Ovary (tissue), 10 donors: ENCODE data around the gene FAM83D. TPM values are rescaled to one million over a fixed set of nuclear protein-coding genes. Genes with fewer than 3 reads are reported as not detected.
A peak's percentile ranks its signal among the peaks of the same experiment; 100 is the strongest.

Experiments
- DNase-seq, 5 donors: peaks; one replicate each; pipeline ENCODE4 v3.0.0-alpha.2; 2019 to 2020
- H3K27ac ChIP-seq, 2 donors: fragments of 200-600 bp; one replicate each; pipeline versions ENCODE4 v1.5.1 to v1.8.0; 2019 to 2022
- H3K27me3 ChIP-seq: fragments of 200-600 bp; one replicate; pipeline ENCODE4 v1.8.0; 2022
- H3K36me3 ChIP-seq: fragments of 200-600 bp; sonication (generic); one replicate; pipeline ENCODE4 v1.5.1; 2019
- H3K4me1 ChIP-seq: one replicate; pipeline ENCODE4 v1.8.1; 2013; ENCODE audit warnings: mild to moderate bottlenecking, moderate library complexity; ENCODE audit not compliant: insufficient read depth
- H3K4me3 ChIP-seq: fragments of 200-600 bp; sonication (generic); one replicate; pipeline ENCODE4 v1.5.1; 2017
- H3K9me3 ChIP-seq, 2 donors: fragments of 200-600 bp in 1 of 2; sonication (generic) in 1 of 2; one replicate each; pipeline versions ENCODE4 v1.5.1 to v1.8.1; 2013 to 2019; ENCODE audit warnings: mild to moderate bottlenecking in 1 of 2, moderate library complexity in 1 of 2
- CTCF ChIP-seq, 3 donors: fragments of 450-650 bp in 2 of 3; fragments of 200-600 bp in 1 of 3; IDR thresholded peaks; one replicate each; pipeline versions ENCODE4 v1.5.1 to v1.8.0; 2016 to 2022; ENCODE audit warnings: antibody characterized with exemption in 3 of 3, mild to moderate bottlenecking in 1 of 3
- EP300 ChIP-seq: sonication (generic); formaldehyde crosslinking; IDR thresholded peaks from one replicate; pipeline ENCODE4 v1.6.1; 2017; ENCODE audit warnings: antibody characterized with exemption
- POLR2A ChIP-seq: fragments of 450-650 bp; IDR thresholded peaks from one replicate; pipeline ENCODE4 v1.6.1; 2017; ENCODE audit warnings: antibody characterized with exemption, mild to moderate bottlenecking, moderate library complexity
- WGBS, 3 donors: extraction: QIAGEN DNeasy Blood & Tissue Kit in 1 of 3; methylation state at CpG; one replicate each; pipeline versions ENCODE4 v1.1.5 to v1.1.7; 2013 to 2017; 5-methylcytosine and 5-hydroxymethylcytosine counted together
- intact Hi-C, 4 donors: fragments of 100-400 bp; cut with DNase I; formaldehyde crosslinking; loops; one replicate each; pipeline versions ENCODE4 v1.11.0 to v1.15.1; 2022 to 2023
- long read RNA-seq, 3 donors: library from polyadenylated mRNA in 2 of 3; unstranded in 2 of 3; transcript quantifications; one replicate each; pipeline ENCODE4 v2.0.0 and lab custom pipeline, GENCODE V29; 2021 to 2026
- polyA plus RNA-seq, 2 donors: library from polyadenylated mRNA; stranded (reverse); fragments of 200-250 nt in 1 of 2; fragments of 350-450 nt in 1 of 2; fragmentation: Illumina TruSeq in 1 of 2; extraction: RNeasy Lipid Tissue Mini Kit (QIAGEN cat#74804) in 1 of 2; gene quantifications; one replicate each; pipeline ENCODE4 v1.2.3, GENCODE V29; 2013 to 2014
- total RNA-seq, 7 donors: library from RNA; depleted of rRNA in 2 of 7; stranded (reverse); fragments of >200 nt in 2 of 7; fragmentation: NEBNext Ultra II Directional in 3 of 7; extraction: Animal tissue kit (Norgen Biotek cat#: 25700) in 3 of 7; gene quantifications; one replicate each; pipeline versions ENCODE4 v1.1.0 to v1.2.4, GENCODE V29; 2016 to 2023
- donor health status: DM: no; HTN: no; CAD: no; lungs with moderate emphysema.
- donor health status: DM: no; HTN: no; CAD: no.
- donor health status: Bipolar disorder and iron deficiency.
- donor health status: DM: yes; HTN: yes; CAD: no.
- donor health status: DM: no; HTN: no; CAD: no.
- donor health status: DM: yes; HTN: yes; CAD: no.

The FAM83D gene, protein sequence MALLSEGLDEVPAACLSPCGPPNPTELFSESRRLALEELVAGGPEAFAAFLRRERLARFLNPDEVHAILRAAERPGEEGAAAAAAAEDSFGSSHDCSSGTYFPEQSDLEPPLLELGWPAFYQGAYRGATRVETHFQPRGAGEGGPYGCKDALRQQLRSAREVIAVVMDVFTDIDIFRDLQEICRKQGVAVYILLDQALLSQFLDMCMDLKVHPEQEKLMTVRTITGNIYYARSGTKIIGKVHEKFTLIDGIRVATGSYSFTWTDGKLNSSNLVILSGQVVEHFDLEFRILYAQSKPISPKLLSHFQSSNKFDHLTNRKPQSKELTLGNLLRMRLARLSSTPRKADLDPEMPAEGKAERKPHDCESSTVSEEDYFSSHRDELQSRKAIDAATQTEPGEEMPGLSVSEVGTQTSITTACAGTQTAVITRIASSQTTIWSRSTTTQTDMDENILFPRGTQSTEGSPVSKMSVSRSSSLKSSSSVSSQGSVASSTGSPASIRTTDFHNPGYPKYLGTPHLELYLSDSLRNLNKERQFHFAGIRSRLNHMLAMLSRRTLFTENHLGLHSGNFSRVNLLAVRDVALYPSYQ
- total RNA-seq (under 1 TPM in 6 of 7 donors, not detected in 1; 0.18 to 0.80 (median 0.56) TPM), polyA plus RNA-seq (1 to 10 TPM in 1 of 2 donors, under 1 TPM in 1; 0.52 to 2.5 TPM)
- long read RNA-seq, donor 1 = 0 reads
- long read RNA-seq, donor 2, transcript FAM83D-201 (4 exons, 2,475 nt) = major isoform, 19 of 19 reads
- long read RNA-seq, donor 2, partial matches to known transcripts = 0 of 19 reads
- long read RNA-seq, donor 2, other reads (novel, unspliced or antisense) = 0 of 19 reads
- long read RNA-seq, donor 3 = 0 reads

- DNase-seq = peak; percentile 81 to 94 (median 85)
- H3K27me3 ChIP-seq = no peaks in the 10 kb centered on the region
- H3K4me3 ChIP-seq = peak within 1 kb of the TSS; percentile 48
- no peaks in the 10 kb centered on the region for H3K9me3 ChIP-seq
- peak; percentile 43 to 82 (median 57) for TF ChIP-seq CTCF (IDR thresholded peaks at IDR 0.05)
- TF ChIP-seq EP300 = no peak
- no peak for TF ChIP-seq POLR2A
- peaks cover 8% of the 10 kb centered on the region for H3K4me1 ChIP-seq
- no peak within 1 kb of the TSS for H3K27ac ChIP-seq
- no peaks in the 10 kb centered on the region for H3K36me3 ChIP-seq
- WGBS, 3 donors = 0 to 1% (median 1%) methylated on average over 69 to 95 of the region's 95 CpGs
- intact Hi-C loops = loop anchor here in 2 of 4 donors (2.0 to 10.0 kb wide), 3 partner anchors 121 to 1162 kb away; no protein-coding TSS in a partner anchor
Measured at GRCh38 chr20:38926142-38926933, at the start of gene FAM83D. TSS of gene FAM83D (plus strand) at chr20:38926417. CDS start at chr20:38926443, 26 bp downstream.

GRCh38 chr20:38877483-38877882, 48.7 kb upstream of the FAM83D start:
- Histone ChIP-seq H3K27ac (no peak overlapping the region), H3K9me3 (no peaks in the 10 kb centered on the region), H3K4me1 (no peaks in the 10 kb centered on the region), H3K27me3 (no peaks in the 10 kb centered on the region), H3K36me3 (no peaks in the 10 kb centered on the region), H3K4me3 (no peak overlapping the region)
- TF ChIP-seq CTCF (IDR thresholded peaks at IDR 0.05) (no peak), POLR2A (no peak), EP300 (no peak)
- no peak for DNase-seq
- 88 to 96% (median 93%) methylated on average over 6 of the region's 6 CpGs for WGBS, 3 donors
- intact Hi-C loops = no loop called here

- intact Hi-C loops = no loop called here
- 7 to 14% (median 9%) methylated on average over 9 of the region's 9 CpGs for WGBS, 3 donors
Measured at GRCh38 chr20:38878866-38879265, 47.4 kb upstream of the FAM83D start.

More at GRCh38 chr20:38878866-38879265, 47.4 kb upstream of the FAM83D start:
- Histone ChIP-seq H3K4me3 (no peak overlapping the region), H3K9me3 (no peaks in the 10 kb centered on the region), H3K27ac (no peak overlapping the region), H3K36me3 (no peaks in the 10 kb centered on the region), H3K27me3 (no peaks in the 10 kb centered on the region), H3K4me1 (no peaks in the 10 kb centered on the region)
- DNase-seq = no peak
- no peak for TF ChIP-seq EP300
- TF ChIP-seq POLR2A = no peak
- TF ChIP-seq CTCF (IDR thresholded peaks at IDR 0.05) = no peak
